Epithelial cell of proximal tubule (primary cell): ENCODE data around the gene ST6GAL1. TPM values are rescaled to one million over a fixed set of nuclear protein-coding genes. Genes with fewer than 3 reads are reported as not detected.

Source experiments
- DNase-seq: peaks from one replicate; pipeline ENCODE4 v3.0.0-alpha.2; 2011; ENCODE audit warnings: low read depth
- H3K4me3 ChIP-seq: 2 replicates; pipeline ENCODE4 v1.5.1; 2011; ENCODE audit warnings: low read depth, mild to moderate bottlenecking, low read length
- CTCF ChIP-seq: conservative IDR thresholded peaks from 2 replicates; pipeline ENCODE4 v1.5.1; 2012; ENCODE audit warnings: low read depth, mild to moderate bottlenecking, low read length
- total RNA-seq: library from RNA; depleted of rRNA; stranded (reverse); fragments of >200 nt; gene quantifications from 2 replicates; pipeline ENCODE4 v1.2.3, GENCODE V29; 2015

Gene ST6GAL1
- total RNA-seq, 1 donor from 2014 or later, result 23.1 TPM

DNA sequence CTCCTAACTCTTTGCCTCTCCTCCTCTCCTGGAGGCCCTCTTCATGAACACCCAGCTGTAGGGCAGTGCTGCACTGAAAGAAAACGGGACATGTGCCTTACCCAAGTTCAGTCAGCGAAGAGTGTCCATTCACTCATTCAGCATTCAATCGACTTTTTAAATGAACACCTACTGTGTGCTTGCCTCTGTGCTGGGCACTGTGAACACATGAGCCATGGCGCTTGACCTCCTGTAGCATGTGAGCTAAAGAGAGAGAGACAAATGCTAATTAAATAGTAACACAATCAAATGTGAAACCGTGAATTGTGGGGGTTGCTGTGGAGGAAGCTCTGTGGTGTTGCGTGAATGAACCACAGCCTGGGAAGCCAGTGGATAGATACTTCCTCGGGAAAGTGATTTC lies 43.4 kb downstream of the ST6GAL1 start:
- DNase-seq, result no peak
- no peak overlapping the region for H3K4me3 ChIP-seq
- TF ChIP-seq CTCF, result no peak

DNA sequence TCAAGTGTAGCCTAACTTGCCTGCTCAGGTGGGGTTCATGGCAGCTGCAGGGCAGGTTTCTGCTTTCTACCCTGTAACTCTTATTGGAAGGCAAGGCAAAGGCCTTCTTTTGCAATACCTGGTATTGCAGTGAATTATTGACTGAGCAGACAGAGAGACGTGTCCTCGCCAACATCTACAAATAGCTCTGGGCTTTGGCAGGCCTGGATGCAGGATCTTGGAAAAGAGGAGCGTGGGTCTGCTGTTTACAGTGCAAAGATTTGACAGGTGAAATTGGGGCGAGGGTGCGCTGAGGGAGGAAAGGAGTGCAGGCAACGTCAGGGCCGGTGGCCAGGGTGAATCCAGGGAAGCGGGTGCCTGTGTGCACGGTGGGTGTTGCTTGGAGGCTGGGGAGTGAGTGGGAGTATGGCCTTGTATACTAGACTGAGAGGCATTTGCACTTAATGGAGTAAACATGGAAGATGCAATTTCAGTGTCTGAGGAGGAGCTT lies 44.5 kb downstream of the ST6GAL1 start:
- no peak for TF ChIP-seq CTCF
- no peak for DNase-seq
- no peak overlapping the region for H3K4me3 ChIP-seq

- no peak for TF ChIP-seq CTCF
- no peak overlapping the region for H3K4me3 ChIP-seq
- no peak for DNase-seq
Measured at GRCh38 chr3:186975726-186976125, 45.4 kb downstream of the ST6GAL1 start.

DNA sequence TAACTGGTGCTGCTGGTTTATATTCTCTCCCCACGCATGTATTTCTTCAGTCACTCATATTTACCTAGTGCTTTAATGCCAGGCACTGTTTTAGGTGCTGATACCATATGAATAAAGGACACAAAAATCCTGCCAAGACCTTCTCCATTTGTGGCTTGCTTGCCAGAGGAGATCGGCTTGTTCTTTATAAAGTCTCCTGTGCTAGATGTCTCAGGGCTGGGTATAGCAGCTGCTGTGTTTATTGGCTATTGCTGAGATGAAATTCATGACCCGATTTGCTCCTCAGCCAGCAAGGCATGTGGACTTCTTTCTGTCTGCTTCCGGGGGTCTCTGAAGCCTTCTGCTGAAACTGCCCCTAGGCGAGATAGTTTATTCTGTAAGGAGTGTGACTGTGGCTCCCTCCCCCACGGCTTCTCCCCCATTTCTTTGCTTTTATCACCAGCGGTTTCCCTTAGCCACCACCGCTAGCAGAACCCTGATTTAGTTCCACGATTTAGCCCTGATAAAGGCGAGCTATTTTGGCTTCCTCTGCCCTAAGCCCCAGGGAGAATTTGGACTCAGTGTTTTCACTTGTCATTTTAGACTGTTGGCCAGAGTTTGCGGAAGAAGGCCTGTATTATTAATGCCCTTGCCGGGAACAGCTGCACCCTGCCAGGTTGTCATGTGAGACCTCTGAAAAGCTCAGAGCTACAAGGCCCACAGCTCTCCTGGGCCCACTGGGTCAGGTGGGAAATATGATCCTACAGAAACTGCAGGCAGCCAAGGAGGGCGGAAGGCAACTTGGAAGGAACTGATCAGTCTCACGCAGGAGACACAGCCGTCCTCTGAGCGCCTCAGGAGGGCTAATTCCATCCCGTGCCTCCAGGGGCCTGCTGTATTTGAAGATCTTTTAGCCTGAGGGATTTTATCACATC lies 46.8 kb downstream of the ST6GAL1 start:
- no peak for TF ChIP-seq CTCF
- DNase-seq, result no peak

DNA sequence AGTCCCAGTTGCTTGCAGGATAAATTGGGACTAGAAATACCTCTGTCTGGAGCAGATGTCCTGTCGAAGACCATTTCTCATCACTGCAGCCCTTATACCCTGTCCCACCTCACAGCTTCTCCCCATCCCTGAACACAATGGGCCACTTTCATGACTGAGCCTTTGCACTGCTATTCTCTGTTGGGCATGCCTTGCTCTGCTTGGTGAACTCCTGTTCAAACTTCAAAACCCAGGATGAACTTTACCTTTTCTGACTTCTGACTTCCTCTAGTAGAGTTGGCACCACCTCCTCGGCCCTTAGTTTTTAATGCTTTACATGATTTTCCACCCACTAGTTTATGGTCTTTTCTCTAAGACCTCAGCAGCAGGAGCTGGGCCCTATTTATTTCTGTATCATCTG lies 48.4 kb downstream of the ST6GAL1 start:
- no peak for TF ChIP-seq CTCF
- DNase-seq, result no peak
- no peak overlapping the region for H3K4me3 ChIP-seq

More for the DNA sequence above, 46.8 kb downstream of the ST6GAL1 start:
- H3K4me3 ChIP-seq, result no peak overlapping the region

DNA sequence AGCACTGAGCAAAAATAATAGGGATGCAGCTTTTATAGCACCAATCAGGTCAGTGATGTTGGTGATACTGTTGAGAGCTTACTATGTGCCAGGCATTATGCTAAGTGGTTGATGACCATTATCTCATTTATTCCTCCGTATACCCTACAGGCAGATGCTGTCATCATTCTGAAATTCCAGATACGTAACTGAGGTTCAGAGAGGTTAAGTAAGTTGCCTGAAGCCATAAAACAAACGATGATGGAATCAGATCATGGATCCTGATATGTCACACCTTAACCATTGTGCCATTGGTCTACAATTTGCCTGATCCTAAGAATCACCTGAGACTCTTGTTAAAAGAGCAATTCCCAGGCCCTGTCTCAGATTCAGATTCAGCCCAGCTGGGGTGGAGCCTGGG lies 49.5 kb downstream of the ST6GAL1 start:
- no peak for DNase-seq
- H3K4me3 ChIP-seq, result no peak overlapping the region
- no peak for TF ChIP-seq CTCF

- no peak for DNase-seq
- no peak overlapping the region for H3K4me3 ChIP-seq
- TF ChIP-seq CTCF, result no peak
Measured at GRCh38 chr3:186980989-186981388, 50.7 kb downstream of the ST6GAL1 start.
